ENCODE data around the gene FGD4.

- TF ChIP-seq POLR2A (IDR thresholded peaks at IDR 0.05; ENCODE audit: low read depth, low read length) (no peak), TAF1 (IDR thresholded peaks at IDR 0.05; ENCODE audit: low read depth, low read length) (no peak), SPI1 (IDR thresholded peaks at IDR 0.05; ENCODE audit: low read depth, low read length) (no peak), POU2F2 (IDR thresholded peaks at IDR 0.05; ENCODE audit: low read depth, low read length) (no peak), PAX5 (IDR thresholded peaks at IDR 0.05; ENCODE audit: insufficient read depth, low read length, severe bottlenecking) (no peak), POLR2AphosphoS5 (IDR thresholded peaks at IDR 0.05; ENCODE audit: low read depth, low read length) (no peak)
These were observed 175.2 kb downstream of the FGD4 start for GRCh38 chr12:32574585-32574984.
